GM06990 (cell line): ENCODE results near the gene RFTN1.
A peak's percentile ranks its signal among the peaks of the same experiment; 100 is the strongest.

ENCODE experiments used
- DNase-seq: peaks from one replicate; pipeline ENCODE4 v3.0.0-alpha.2; 2011; ENCODE audit not compliant: insufficient read length; ENCODE audit errors: extremely low read depth
- H3K27me3 ChIP-seq: replicated peaks from 2 replicates; pipeline ENCODE4 v1.6.0; 2011; ENCODE audit warnings: low read length; ENCODE audit not compliant: control insufficient read depth, insufficient read depth
- H3K36me3 ChIP-seq: 2 replicates; pipeline ENCODE4 v1.5.1; 2011; ENCODE audit warnings: low read length; ENCODE audit not compliant: control insufficient read depth, insufficient read depth
- H3K4me3 ChIP-seq: replicated peaks from 2 replicates; pipeline ENCODE4 v1.5.1; 2011; ENCODE audit warnings: low read depth, mild to moderate bottlenecking, control low read depth, low read length
- TF ChIP-seq, protein P1 (sequence below): IDR thresholded peaks from 2 replicates; pipeline ENCODE4 v1.5.1; 2011; ENCODE audit warnings: low read length, control low read depth, mild to moderate bottlenecking, inconsistent platforms; ENCODE audit not compliant: insufficient read depth, poor library complexity, severe bottlenecking

Gene RFTN1

DNA sequence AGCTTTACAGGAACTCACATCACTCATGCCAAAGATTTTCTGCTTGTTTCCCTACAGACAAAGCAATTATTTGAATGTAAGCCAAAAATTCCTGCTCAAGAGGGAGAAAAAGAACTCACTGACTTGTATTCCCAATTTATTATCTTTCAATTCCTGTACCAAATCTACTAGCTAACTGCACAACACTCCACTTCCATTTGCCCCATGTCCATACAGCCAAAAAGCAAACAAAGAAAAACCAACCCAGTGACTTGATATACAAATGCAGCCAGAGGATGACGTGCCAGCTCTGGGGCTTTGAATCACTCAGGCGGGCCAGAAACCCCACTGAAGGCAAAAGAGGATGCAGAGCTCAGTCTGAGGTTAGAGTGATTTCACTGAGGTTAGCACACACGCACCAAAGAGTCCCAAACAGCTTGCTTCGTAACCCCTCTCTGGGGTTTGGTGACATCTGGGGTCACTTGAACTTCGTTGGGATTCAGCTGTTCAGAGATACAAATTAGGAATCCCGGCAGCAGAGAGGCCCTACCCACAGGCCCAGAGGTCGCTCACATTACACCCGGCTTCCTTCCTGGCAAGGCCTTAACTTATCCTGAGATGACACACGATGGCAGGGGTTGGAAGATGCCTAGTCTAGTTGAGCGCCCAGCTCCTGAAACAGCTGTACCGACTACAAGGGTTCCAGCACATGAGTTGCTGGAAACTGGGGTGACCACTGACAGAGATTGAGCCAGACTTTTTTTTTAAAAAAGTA, 1.6 kb downstream of the RFTN1 start:
- Histone ChIP-seq H3K27me3 (no peaks in the 10 kb centered on the region), H3K36me3 (no peaks in the 10 kb centered on the region), H3K4me3 (peak overlapping the region; percentile 82)
- DNase-seq = peak; percentile 87
- TF ChIP-seq, protein P1, sequence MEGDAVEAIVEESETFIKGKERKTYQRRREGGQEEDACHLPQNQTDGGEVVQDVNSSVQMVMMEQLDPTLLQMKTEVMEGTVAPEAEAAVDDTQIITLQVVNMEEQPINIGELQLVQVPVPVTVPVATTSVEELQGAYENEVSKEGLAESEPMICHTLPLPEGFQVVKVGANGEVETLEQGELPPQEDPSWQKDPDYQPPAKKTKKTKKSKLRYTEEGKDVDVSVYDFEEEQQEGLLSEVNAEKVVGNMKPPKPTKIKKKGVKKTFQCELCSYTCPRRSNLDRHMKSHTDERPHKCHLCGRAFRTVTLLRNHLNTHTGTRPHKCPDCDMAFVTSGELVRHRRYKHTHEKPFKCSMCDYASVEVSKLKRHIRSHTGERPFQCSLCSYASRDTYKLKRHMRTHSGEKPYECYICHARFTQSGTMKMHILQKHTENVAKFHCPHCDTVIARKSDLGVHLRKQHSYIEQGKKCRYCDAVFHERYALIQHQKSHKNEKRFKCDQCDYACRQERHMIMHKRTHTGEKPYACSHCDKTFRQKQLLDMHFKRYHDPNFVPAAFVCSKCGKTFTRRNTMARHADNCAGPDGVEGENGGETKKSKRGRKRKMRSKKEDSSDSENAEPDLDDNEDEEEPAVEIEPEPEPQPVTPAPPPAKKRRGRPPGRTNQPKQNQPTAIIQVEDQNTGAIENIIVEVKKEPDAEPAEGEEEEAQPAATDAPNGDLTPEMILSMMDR = no peak

- no peak for DNase-seq
- H3K36me3 ChIP-seq = no peaks in the 10 kb centered on the region; the same call in 1 of the 2 replicates
- TF ChIP-seq, protein P1 = no peak
- H3K4me3 ChIP-seq = peak overlapping the region; percentile 82
- no peaks in the 10 kb centered on the region for H3K27me3 ChIP-seq
These were observed 2.7 kb downstream of the RFTN1 start for GRCh38 chr3:16510620-16511319.

DNA sequence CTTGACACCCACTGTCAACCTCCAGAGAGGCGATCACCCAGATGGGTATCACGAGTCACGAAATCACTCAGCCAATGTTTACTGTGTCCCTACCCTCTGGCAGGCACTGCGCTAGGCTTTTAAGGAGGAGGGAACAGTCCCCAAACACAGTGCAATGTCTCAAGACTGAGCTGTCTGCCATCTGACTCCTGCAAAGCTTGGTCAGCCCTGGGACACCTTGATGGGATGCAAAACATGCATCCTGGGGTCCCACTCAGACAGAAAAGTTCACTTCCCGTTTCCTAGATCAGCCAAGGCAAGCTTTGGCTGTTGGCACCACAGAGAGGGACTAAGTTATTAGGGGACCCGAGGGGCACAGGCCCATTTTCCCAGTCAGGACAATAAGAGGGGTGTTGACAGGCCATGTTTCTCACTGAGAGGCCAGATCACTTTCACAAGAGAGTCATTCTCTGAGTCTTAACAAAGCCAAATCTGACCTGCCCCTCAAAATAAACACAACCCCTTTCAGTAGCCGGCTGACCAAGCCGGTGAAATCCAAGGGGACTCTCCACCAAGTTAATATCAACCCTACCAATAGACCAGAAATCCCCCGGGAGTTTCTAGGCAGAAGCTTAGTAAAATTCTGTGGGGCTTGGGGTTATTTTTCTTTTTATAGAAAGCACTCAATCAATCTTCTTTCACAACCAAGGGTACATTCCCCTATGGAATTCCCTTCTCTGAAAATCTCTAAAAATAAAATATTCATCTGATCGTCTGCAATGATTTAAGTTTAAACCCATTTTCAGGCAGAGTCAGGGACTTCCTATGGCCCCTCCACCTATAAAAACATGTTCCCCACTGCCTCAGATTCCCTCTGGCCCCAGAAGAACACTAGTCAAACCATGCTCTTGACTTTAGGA, 3.5 kb downstream of the RFTN1 start:
- Histone ChIP-seq H3K4me3 (peak overlapping the region; percentile 82), H3K27me3 (no peaks in the 10 kb centered on the region), H3K36me3 (no peaks in the 10 kb centered on the region; the same call in 1 of the 2 replicates)
- TF ChIP-seq, protein P1 = no peak
- peak; percentile 67 for DNase-seq

GRCh38 chr3:16508591-16508995, 4.9 kb downstream of the RFTN1 start:
- DNase-seq = peak; percentile 63
- TF ChIP-seq, protein P1 = no peak
- Histone ChIP-seq H3K27me3 (no peaks in the 10 kb centered on the region), H3K4me3 (peak overlapping the region; percentile 82), H3K36me3 (no peaks in the 10 kb centered on the region; the same call in 1 of the 2 replicates)

- no peaks in the 10 kb centered on the region; the same call in 1 of the 2 replicates for H3K36me3 ChIP-seq
- H3K4me3 ChIP-seq = peak overlapping the region; percentile 35
- TF ChIP-seq, protein P1 = no peak
- H3K27me3 ChIP-seq = no peaks in the 10 kb centered on the region
- DNase-seq = no peak
These were observed 5.3 kb downstream of the RFTN1 start for GRCh38 chr3:16508243-16508578.
